H9 (cell line): ENCODE results near the gene SMAD7. TPM values are rescaled to one million over a fixed set of nuclear protein-coding genes. Genes with fewer than 3 reads are reported as not detected.
A peak's percentile ranks its signal among the peaks of the same experiment; 100 is the strongest.

Experiments used
- DNase-seq: peaks from one replicate; pipeline ENCODE4 v3.0.0-alpha.2; 2017
- H2AFZ ChIP-seq: one replicate; pipeline ENCODE4 v1.6.1; 2013; ENCODE audit warnings: mild to moderate bottlenecking, low read length, control low read depth, moderate library complexity
- H2AK5ac ChIP-seq: 2 replicates; pipeline ENCODE4 v1.6.1; 2013; ENCODE audit warnings: low read length, control low read depth, mixed read lengths; ENCODE audit not compliant: insufficient read length
- H2BK120ac ChIP-seq: one replicate; pipeline ENCODE4 v1.6.1; 2013; ENCODE audit warnings: low read depth, mild to moderate bottlenecking, low read length, control low read depth, inconsistent platforms; ENCODE audit not compliant: poor library complexity, severe bottlenecking
- H2BK12ac ChIP-seq: 2 replicates; pipeline ENCODE4 v1.6.1; 2013; ENCODE audit warnings: low read length, control low read depth, mixed read lengths, low read depth; ENCODE audit not compliant: insufficient read length
- H2BK15ac ChIP-seq: 2 replicates; pipeline ENCODE4 v1.6.1; 2013; ENCODE audit warnings: low read depth, low read length, control low read depth
- H2BK20ac ChIP-seq: one replicate; pipeline ENCODE4 v1.6.1; 2013; ENCODE audit warnings: low read depth, mild to moderate bottlenecking, low read length, control low read depth, inconsistent platforms; ENCODE audit not compliant: poor library complexity, severe bottlenecking
- H2BK5ac ChIP-seq: 2 replicates; pipeline ENCODE4 v1.6.1; 2013; ENCODE audit warnings: low read length, control low read depth, mixed read lengths; ENCODE audit not compliant: insufficient read length
- H3K14ac ChIP-seq: 2 replicates; pipeline ENCODE4 v1.6.1; 2013; ENCODE audit warnings: low read length, control low read depth; ENCODE audit not compliant: insufficient read depth
- H3K18ac ChIP-seq: 2 replicates; pipeline ENCODE4 v1.6.1; 2013; ENCODE audit warnings: low read depth, mild to moderate bottlenecking, mixed read lengths, low read length, control low read depth; ENCODE audit not compliant: insufficient read length
- H3K23ac ChIP-seq: 2 replicates; pipeline ENCODE4 v1.6.1; 2013; ENCODE audit warnings: low read length, control low read depth, mixed read lengths, low read depth; ENCODE audit not compliant: insufficient read length
- H3K23me2 ChIP-seq: 2 replicates; pipeline ENCODE4 v1.6.1; 2013; ENCODE audit warnings: low read depth, mild to moderate bottlenecking, mixed read lengths, low read length, control low read depth; ENCODE audit not compliant: insufficient read length, poor library complexity, severe bottlenecking
- H3K27ac ChIP-seq: 2 replicates; pipeline ENCODE4 v1.5.1; 2013; ENCODE audit warnings: low read length, control low read depth, mixed read lengths, low read depth; ENCODE audit not compliant: insufficient read length
- H3K27me3 ChIP-seq: 2 replicates; pipeline ENCODE4 v1.6.1; 2013; ENCODE audit warnings: low read length, control low read depth, inconsistent platforms; ENCODE audit not compliant: insufficient read depth
- H3K4ac ChIP-seq: 2 replicates; pipeline ENCODE4 v1.6.1; 2013; ENCODE audit warnings: low read depth, mild to moderate bottlenecking, control low read depth, inconsistent platforms, low read length, moderate library complexity
- H3K4me1 ChIP-seq: 2 replicates; pipeline ENCODE4 v1.6.1; 2013; ENCODE audit warnings: low read length, control low read depth, inconsistent platforms; ENCODE audit not compliant: insufficient read depth
- H3K4me2 ChIP-seq: 2 replicates; pipeline ENCODE4 v1.6.1; 2013; ENCODE audit warnings: low read length, control low read depth, mixed read lengths; ENCODE audit not compliant: insufficient read length, insufficient read depth
- H3K56ac ChIP-seq: 2 replicates; pipeline ENCODE4 v1.6.1; 2013; ENCODE audit warnings: low read depth, mild to moderate bottlenecking, mixed read lengths, low read length, control low read depth; ENCODE audit not compliant: insufficient read length
- H3K79me1 ChIP-seq: 2 replicates; pipeline ENCODE4 v1.6.1; 2013; ENCODE audit warnings: low read depth, mild to moderate bottlenecking, moderate library complexity, low read length, control low read depth, inconsistent platforms; ENCODE audit not compliant: insufficient read depth, poor library complexity, severe bottlenecking
- H3K79me2 ChIP-seq: 2 replicates; pipeline ENCODE4 v1.6.1; 2013; ENCODE audit warnings: low read length, control low read depth, inconsistent platforms; ENCODE audit not compliant: insufficient read depth
- H3K9ac ChIP-seq: 2 replicates; pipeline ENCODE4 v1.6.1; 2013; ENCODE audit warnings: low read length, control low read depth, mixed read lengths; ENCODE audit not compliant: insufficient read length; ENCODE audit errors: extremely low read depth
- H3K9me3 ChIP-seq: one replicate; pipeline ENCODE4 v1.6.1; 2013; ENCODE audit warnings: low read depth, low read length, inconsistent platforms; ENCODE audit not compliant: control insufficient read depth
- H3T11ph ChIP-seq: one replicate; pipeline ENCODE4 v1.6.1; 2013; ENCODE audit warnings: mild to moderate bottlenecking, low read length, control low read depth, inconsistent platforms
- H4K20me1 ChIP-seq: one replicate; pipeline ENCODE4 v1.6.1; 2013; ENCODE audit not compliant: control insufficient read depth, insufficient read length, insufficient read depth
- H4K5ac ChIP-seq: 2 replicates; pipeline ENCODE4 v1.6.1; 2013; ENCODE audit warnings: low read depth, mild to moderate bottlenecking, mixed read lengths, low read length, control low read depth; ENCODE audit not compliant: insufficient read length
- H4K8ac ChIP-seq: replicated peaks from 2 replicates; pipeline ENCODE4 v1.6.1; 2013; ENCODE audit warnings: low read length, control low read depth, mixed read lengths, low read depth; ENCODE audit not compliant: insufficient read length
- H4K91ac ChIP-seq: 2 replicates; pipeline ENCODE4 v1.6.1; 2013; ENCODE audit warnings: low read depth, mild to moderate bottlenecking, moderate library complexity, mixed read lengths, low read length, control low read depth; ENCODE audit not compliant: insufficient read length
- H3K27ac Mint-ChIP-seq, 3 experiments: 2 replicates in 2 of 3; 3 replicates in 1 of 3; pipeline ENCODE4 v1.8.0; 2020 to 2021; ENCODE audit warnings: mixed read lengths in 3 of 3, mild to moderate bottlenecking in 1 of 3, moderate library complexity in 1 of 3
- H3K27me3 Mint-ChIP-seq: 2 replicates; pipeline ENCODE4 v1.8.0; 2021; ENCODE audit warnings: low read depth, mild to moderate bottlenecking, moderate library complexity, mixed read lengths
- H3K36me3 Mint-ChIP-seq, 3 experiments: 2 replicates in 2 of 3; 3 replicates in 1 of 3; pipeline ENCODE4 v1.8.0; 2020 to 2021; ENCODE audit warnings: low read depth in 3 of 3, mixed read lengths in 3 of 3; ENCODE audit not compliant: insufficient read depth in 1 of 3
- H3K4me1 Mint-ChIP-seq, 2 experiments: 2 replicates each; pipeline ENCODE4 v1.8.0; 2020; ENCODE audit warnings: mixed read lengths in 2 of 2
- H3K4me3 Mint-ChIP-seq, 2 experiments: 2 replicates in 1 of 2; 3 replicates in 1 of 2; pipeline ENCODE4 v1.8.0; 2020 to 2021; ENCODE audit warnings: mild to moderate bottlenecking in 2 of 2, mixed read lengths in 2 of 2, moderate library complexity in 1 of 2
- H3K9me3 Mint-ChIP-seq, 2 experiments: 2 replicates in 1 of 2; 3 replicates in 1 of 2; pipeline ENCODE4 v1.8.0; 2020; ENCODE audit warnings: mild to moderate bottlenecking in 2 of 2, mixed read lengths in 2 of 2, moderate library complexity in 1 of 2
- CTCF ChIP-seq: fragments of 200-600 bp; sonication (generic); conservative IDR thresholded peaks from 3 replicates; pipeline ENCODE4 v1.8.0; 2021; ENCODE audit warnings: antibody characterized with exemption, mild to moderate bottlenecking
- WGBS: extraction: QIAGEN DNeasy Blood & Tissue Kit; methylation state at CpG from one replicate; pipeline ENCODE4 v1.1.7; 2013; ENCODE audit warnings: missing lambda C conversion rate, low lambda C conversion rate, mixed read lengths; ENCODE audit not compliant: insufficient read length; ENCODE audit errors: extremely low coverage; 5-methylcytosine and 5-hydroxymethylcytosine counted together
- total RNA-seq: library from RNA; stranded (reverse); gene quantifications from 2 replicates; pipeline ENCODE4 v1.2.1, GENCODE V29; 2021

Gene SMAD7
- total RNA-seq, 1 experiment from 2014 or later: 27.7 TPM

- no peaks in the 10 kb centered on the region for H4K20me1 ChIP-seq
- no peak overlapping the region for H4K91ac ChIP-seq
- peaks cover 18% of the 10 kb centered on the region for H3K27me3 Mint-ChIP-seq
- H4K5ac ChIP-seq: no peak overlapping the region
- no peak overlapping the region for H2AFZ ChIP-seq
- H3K14ac ChIP-seq: no peak overlapping the region
- no peaks in the 10 kb centered on the region for H3K27me3 ChIP-seq
- DNase-seq: peak; percentile 28
- H3K27ac ChIP-seq: no peak overlapping the region
- peak overlapping the region in 2 of 3 experiments; percentile 34 to 52; a peak in 1 of 7 replicates for H3K27ac Mint-ChIP-seq
- H3K4me2 ChIP-seq: no peak overlapping the region
- H3K36me3 Mint-ChIP-seq: peaks cover 0 to 5% (median 0%) of the 10 kb centered on the region in 3 experiments; a peak in 1 of 7 replicates
- H3K79me2 ChIP-seq: no peaks in the 10 kb centered on the region
- TF ChIP-seq CTCF: no peak
- H3K23ac ChIP-seq: no peak overlapping the region
- no peak overlapping the region for H3K4ac ChIP-seq
- peaks cover 0 to 4% of the 10 kb centered on the region in 2 experiments; a peak in 2 of 5 replicates for H3K9me3 Mint-ChIP-seq
- no peak overlapping the region for H2BK120ac ChIP-seq
- peaks cover 7% of the 10 kb centered on the region; the same call in 1 of the 2 replicates for H3K4me1 ChIP-seq
- H3K9me3 ChIP-seq: no peaks in the 10 kb centered on the region
- H3K18ac ChIP-seq: no peak overlapping the region
- no peak overlapping the region for H4K8ac ChIP-seq
- WGBS: no CpG with 5 or more reads among the region's 11 CpGs
- H3K4me1 Mint-ChIP-seq: peaks cover 35 to 40% of the 10 kb centered on the region in 2 experiments
- H3T11ph ChIP-seq: no peak overlapping the region
- H2BK15ac ChIP-seq: no peak overlapping the region
- no peak overlapping the region for H3K4me3 Mint-ChIP-seq
- H2BK5ac ChIP-seq: no peak overlapping the region
- H3K9ac ChIP-seq: no peak overlapping the region
- no peak overlapping the region for H2BK20ac ChIP-seq
- H2AK5ac ChIP-seq: no peak overlapping the region
- peaks cover 8% of the 10 kb centered on the region for H3K23me2 ChIP-seq
- no peaks in the 10 kb centered on the region for H3K79me1 ChIP-seq
- H2BK12ac ChIP-seq: no peak overlapping the region
- H3K56ac ChIP-seq: no peak overlapping the region
Observed at GRCh38 chr18:48979944-48980890, 29.5 kb upstream of the SMAD7 start.
